GM19468 (cell line): Measurements from ENCODE around the gene POLG2.
"Not testable (repeated sequence)": the region's sequence is repeated elsewhere in the genome, so short reads cannot be mapped to it uniquely, and the experiment has no call there.

Source experiments
- ATAC-seq: cut with Tn5 transposase; IDR thresholded peaks from one replicate; pipeline ENCODE4 v1.9.1; 2021; ENCODE audit warnings: mild to moderate bottlenecking, moderate library complexity, moderate number of reproducible peaks; ENCODE audit not compliant: unreplicated experiment; ENCODE audit errors: extremely low read depth

Gene POLG2

DNA sequence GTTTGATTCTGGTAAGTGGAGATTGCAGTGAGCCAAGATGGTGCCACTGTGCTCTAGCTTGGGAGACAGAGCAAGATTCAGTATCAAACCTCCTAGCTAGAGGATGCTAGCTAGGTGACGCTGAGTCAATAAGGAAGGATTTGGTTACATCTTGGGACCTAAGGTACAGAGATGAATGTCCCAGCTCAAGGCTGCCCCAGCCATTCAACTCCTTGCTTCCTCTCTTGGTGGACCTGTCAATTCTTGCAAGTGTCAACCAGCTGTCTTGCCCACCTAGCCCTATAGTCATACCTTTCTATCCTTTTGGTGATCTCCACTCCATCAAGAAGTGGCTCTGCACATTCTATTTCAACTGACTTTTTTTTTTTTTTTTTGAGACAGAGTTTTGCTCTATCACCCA lies 49.3 kb downstream of the POLG2 start:
- ATAC-seq, result no peak

DNA sequence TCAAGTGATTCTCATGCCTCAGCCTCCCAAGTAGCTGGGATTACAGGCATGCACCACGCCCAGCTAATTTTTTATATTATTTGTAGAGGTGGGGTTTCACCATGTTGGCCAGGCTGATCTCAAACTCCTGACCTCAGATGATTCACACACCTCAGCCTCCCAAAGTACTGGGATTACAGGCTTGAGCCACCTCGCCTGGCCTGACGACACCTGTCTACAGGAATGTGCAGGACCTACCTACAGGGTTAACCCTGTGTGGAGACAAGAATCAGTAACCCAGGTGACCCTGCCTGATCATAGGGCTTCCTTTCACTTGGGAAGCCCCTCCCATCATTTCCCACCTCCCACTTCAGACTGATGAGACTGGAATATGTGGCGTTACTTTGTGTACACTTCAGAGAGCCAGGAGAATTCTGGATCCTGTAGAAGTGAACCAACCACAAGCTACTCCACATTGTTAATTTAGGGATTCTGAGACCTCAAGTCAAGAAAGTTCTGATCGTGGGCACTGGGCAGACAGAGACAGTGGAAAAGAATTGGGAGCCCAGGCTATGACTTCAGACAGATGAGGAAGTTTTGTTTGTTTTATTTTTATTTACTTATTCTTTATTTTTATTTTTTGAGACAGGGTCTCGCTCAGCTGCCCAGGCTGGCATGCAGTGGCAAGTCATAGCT lies 53.6 kb downstream of the POLG2 start:
- ATAC-seq, result no peak

DNA sequence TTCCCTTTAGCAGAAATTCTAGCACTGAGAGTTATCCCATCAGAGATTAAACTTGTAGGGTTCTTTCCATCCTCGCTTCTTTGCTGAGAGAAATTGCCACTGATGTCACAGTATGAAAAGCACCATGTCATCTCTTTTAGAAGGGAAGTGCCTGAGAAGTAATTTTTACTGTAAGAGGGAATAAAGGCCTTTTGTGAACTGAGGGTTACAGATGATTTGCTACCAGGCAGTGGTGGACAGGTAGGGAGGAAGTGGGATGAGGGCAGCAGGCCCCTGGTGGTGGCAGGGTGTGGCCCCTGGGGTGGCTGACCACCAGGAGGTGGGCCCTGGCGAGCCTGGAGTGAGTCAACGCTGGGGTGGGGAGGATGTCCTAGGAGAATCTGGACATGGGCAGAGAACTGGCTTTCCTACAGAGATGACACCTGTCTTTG lies 54.3 kb downstream of the POLG2 start:
- no peak for ATAC-seq

DNA sequence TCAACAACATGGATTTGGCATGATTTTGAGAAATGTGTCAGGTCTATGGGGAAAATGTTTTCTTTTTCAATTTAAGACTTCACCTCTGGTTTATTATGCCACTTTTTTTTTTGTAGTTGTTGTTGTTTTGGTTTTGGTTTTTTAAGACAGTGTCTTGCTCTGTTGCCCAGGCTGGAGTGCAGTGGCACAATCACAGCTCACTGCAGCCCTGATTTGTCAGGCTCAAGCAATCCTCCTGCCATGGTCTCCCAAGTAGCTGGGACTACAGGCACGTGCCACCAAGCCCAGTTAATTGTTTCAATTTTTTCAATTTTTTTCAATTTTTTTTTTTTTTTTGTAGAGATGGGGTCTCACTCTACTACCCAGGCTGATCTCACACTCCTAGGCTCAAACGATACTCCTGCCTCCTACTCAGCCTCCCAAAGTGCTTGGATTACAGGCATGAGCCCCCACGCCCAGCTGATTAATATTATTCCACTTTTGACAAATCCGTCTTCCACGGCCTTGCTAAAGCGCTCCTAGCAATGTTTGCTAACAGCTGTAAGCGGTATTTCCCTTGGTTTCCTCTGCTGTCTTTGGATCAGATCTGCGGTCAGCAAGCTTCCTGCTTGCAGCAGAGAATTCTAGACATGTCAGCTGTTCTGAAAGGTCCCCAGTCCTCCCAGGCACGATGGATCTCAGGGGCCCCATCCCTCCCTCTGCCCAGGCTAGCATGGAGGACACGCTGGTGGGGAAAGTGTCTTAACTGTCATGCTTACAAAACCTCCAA lies 54.9 kb downstream of the POLG2 start:
- no peak for ATAC-seq

DNA sequence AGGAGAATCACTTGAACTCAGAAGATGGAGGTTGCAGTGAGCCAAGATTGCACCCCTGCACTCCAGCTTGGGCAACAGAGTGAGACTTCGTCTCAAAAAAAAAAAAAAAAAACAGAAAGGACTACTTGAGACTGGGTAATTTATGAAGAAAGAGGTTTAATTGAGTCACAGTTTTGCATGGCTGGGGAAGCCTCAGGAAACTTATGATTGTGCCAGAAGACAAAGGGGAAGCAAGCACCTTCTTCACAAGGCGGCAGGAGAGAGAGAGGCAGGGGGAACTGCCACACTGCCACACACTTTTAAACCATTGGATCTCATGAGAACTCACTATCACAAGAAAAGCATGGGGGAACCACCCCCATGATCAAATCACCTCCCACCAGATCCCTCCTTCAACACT lies 56.9 kb downstream of the POLG2 start:
- no peak for ATAC-seq

DNA sequence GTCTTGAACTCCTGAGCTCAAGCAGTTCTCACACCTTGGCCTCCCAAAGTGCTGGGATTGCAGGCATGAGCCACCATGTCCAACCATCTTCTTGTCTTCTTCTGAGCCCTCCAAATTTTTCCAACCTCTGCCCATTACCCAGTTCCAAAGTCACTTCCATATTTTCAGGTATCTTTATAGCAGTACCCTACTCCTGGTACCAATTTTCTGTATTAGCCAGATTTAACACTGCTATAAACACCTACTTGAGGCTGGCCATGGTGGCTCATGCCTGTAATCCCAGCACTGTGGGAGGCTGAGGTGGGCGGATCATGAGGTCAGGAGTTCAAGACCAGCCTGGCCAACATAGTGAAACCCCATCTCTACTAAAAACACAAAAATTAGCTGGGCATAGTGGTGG lies 57.3 kb downstream of the POLG2 start:
- ATAC-seq, result not testable (repeated sequence)

DNA sequence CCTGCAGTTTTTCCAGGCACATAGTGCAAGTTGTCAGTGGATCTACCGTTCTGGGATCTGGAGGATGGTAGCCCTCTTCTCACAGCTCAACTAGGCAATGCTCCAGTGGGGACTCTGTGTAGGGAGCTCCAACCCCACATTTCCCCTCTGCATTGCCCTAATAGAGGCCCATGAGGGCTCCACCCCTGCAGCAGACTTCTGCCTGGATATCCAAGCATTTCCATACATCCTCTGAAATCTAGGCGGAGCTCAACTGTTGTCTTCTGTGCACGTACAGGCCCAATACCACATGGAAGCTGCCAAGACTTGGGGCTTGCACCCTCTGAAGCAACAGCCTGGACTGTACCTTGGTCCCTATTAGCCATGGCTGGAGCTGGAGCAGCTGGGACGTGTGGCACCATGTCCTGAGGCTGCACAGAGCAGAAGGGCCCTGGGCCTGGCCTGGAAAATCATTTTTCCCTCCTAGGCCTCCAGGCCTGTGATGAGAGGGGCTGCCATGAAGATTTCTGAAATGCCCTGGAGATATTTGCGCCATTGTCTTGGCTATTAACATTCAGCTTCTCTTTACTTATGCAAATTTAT lies 58.8 kb downstream of the POLG2 start:
- ATAC-seq, result no peak

DNA sequence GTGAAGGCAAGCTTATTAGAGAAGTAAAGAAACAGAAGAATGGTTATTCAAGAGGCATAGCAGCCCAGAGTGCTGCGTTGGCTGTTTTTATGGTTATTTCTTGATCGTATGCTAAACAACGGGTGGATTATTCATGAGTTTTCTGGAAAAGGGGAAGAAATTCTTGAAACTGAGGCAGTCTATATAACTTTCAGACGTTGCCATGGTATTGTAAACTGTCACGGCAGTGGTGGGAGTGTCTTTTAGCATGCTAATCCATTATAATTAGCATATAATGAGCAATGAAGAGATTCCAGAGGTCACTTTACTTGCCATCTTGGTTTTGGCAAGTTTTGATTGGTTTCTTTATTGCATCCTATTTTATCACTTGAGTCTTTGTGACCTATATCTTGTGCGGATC lies 65.3 kb downstream of the POLG2 start:
- ATAC-seq, result no peak

DNA sequence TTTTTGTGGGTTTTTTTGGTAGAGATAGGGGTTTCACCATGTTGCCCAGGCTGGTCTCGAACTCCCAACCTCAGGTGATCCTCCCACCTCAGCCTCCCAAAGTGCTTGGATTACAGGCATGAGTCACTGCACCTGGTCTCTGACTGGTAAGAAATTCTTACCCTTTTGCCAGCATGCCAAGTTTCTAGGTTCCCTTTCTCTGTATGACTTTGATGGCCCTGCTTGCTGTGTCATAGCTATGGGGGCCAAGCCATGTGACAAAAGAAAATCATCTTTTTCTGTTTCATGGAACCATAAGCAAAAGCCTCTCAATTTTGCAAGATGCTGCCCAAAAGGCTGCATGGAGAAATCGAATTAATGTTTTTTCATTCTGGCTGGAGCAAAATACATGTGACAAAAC lies 66.8 kb downstream of the POLG2 start:
- ATAC-seq, result not testable (repeated sequence)

DNA sequence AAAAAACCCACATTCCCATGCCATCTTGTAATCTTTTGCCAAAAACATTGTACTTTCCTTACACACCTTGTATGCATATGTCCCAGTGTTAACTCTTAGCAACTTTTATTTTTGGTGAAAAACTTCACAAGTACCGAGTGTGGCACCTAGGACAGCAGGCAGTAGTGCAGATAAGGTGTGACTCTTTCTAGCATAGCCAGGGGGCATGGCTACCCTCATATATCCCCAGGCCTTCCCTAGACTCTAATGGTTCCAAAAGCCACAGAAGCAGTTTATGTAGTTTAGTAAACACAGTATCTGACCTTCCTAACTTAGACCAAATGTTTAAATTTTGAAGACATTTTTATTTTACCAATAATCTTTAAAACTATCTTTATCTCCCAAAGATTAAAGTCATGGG lies 68.4 kb downstream of the POLG2 start:
- no peak for ATAC-seq
